ENCODE measurements around the gene QPRT. TPM values are rescaled to one million over a fixed set of nuclear protein-coding genes. Genes with fewer than 3 reads are reported as not detected.

The QPRT gene
- total and polyA plus RNA-seq, 2 of the 8 experiments (the other 6 are each of a cell fraction or from before 2014, with no cell fraction given), result 89.0 to 102 TPM

- TF ChIP-seq CHD7 (IDR thresholded peaks at IDR 0.05; ENCODE audit: insufficient replicate concordance, low read length) (no peak), CHD2 (IDR thresholded peaks at IDR 0.05; ENCODE audit: low read length) (no peak), HDAC2 (IDR thresholded peaks at IDR 0.05; ENCODE audit: borderline replicate concordance in 1 of 2, low read depth in 2 of 2, low read length in 2 of 2) (no peak), USF2 (IDR thresholded peaks at IDR 0.05; ENCODE audit: low read length) (no peak), POLR2AphosphoS5 (IDR thresholded peaks at IDR 0.05; ENCODE audit: low read depth, low read length) (no peak), TEAD4 (IDR thresholded peaks at IDR 0.05; ENCODE audit: low read depth, low read length) (no peak), RBBP5 (IDR thresholded peaks at IDR 0.05; ENCODE audit: borderline replicate concordance, low read depth, low read length) (no peak), RXRA (IDR thresholded peaks at IDR 0.05; ENCODE audit: insufficient read depth, low read depth, low read length) (no peak), SIRT6 (IDR thresholded peaks at IDR 0.05; ENCODE audit: low read length) (no peak), NANOG (IDR thresholded peaks at IDR 0.05; ENCODE audit: insufficient read depth, low read depth, low read length, poor library complexity, severe bottlenecking) (no peak)
Measured at GRCh38 chr16:29714396-29714795, 35.4 kb downstream of the QPRT start (continued).
